HG03196 (cell line): ENCODE data around the gene NUP85.
"Not testable (repeated sequence)": the region's sequence is repeated elsewhere in the genome, so short reads cannot be mapped to it uniquely, and the experiment has no call there.

Experiments used
- ATAC-seq: cut with Tn5 transposase; IDR thresholded peaks from one replicate; pipeline ENCODE4 v1.9.1; 2021; ENCODE audit not compliant: unreplicated experiment

The NUP85 gene

GRCh38 chr17:75266316-75267152 lies 61.1 kb downstream of the NUP85 start:
- no peak for ATAC-seq

- no peak for ATAC-seq
These were observed 61.6 kb downstream of the NUP85 start for GRCh38 chr17:75267153-75267410.

- ATAC-seq = no peak
These were observed 62.1 kb downstream of the NUP85 start for GRCh38 chr17:75267411-75268232.

- ATAC-seq = no peak
These were observed 64.4 kb downstream of the NUP85 start for GRCh38 chr17:75269844-75270217.

GRCh38 chr17:75270218-75270965 lies 64.9 kb downstream of the NUP85 start:
- ATAC-seq = peak; percentile 36

GRCh38 chr17:75270966-75271232 lies 65.4 kb downstream of the NUP85 start, which contains the start of gene MIF4GD:
Gene MIF4GD (minus strand): TSS chr17:75271231. CDS start chr17:75270195, 1,036 bp downstream.
- ATAC-seq = no peak

GRCh38 chr17:75271233-75271954 lies 65.9 kb downstream of the NUP85 start:
- ATAC-seq = peak; percentile 74

- ATAC-seq = no peak
These were observed 66.7 kb downstream of the NUP85 start for GRCh38 chr17:75271955-75272847.

GRCh38 chr17:75272848-75273184 lies 67.3 kb downstream of the NUP85 start:
- ATAC-seq = no peak

GRCh38 chr17:75273977-75274708 lies 68.7 kb downstream of the NUP85 start:
- ATAC-seq = no peak

GRCh38 chr17:75277664-75278071 lies 72.2 kb downstream of the NUP85 start:
- no peak for ATAC-seq

- ATAC-seq = not testable (repeated sequence)
These were observed 74.7 kb downstream of the NUP85 start for GRCh38 chr17:75280189-75280588.

GRCh38 chr17:75285123-75285522 lies 79.6 kb downstream of the NUP85 start:
- no peak for ATAC-seq
